Measurements from ENCODE around the gene MRPL50. TPM values are rescaled to one million over a fixed set of nuclear protein-coding genes. Genes with fewer than 3 reads are reported as not detected.

Gene MRPL50
- total and polyA plus RNA-seq, 9 of the 15 experiments (the other 6 are each of a cell fraction or from before 2014, with no cell fraction given) = 17.5 to 107 (median 37.4) TPM

DNA sequence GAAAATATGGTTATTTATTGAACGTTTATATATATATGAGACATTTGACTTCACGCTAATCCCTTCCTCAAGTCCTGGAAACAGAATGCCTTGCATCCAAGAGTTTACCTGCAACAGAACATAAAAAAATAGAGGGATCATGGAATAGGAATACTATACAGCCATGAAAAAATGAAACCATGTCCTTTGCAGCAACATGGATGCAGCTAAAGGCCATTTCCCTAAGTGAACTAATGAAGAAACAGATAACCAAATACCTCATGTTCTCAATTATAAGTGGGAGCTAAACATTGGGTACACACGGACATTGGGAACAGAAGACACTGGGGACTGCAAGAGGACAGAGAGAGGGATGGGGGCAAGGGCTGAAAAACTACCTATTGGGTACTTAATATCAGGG is 26.6 kb downstream of the MRPL50 start (continued):
- no peak for TF ChIP-seq ZNF512 (tag; IDR thresholded peaks at IDR 0.05)
- TF ChIP-seq RBM15 (IDR thresholded peaks at IDR 0.05; ENCODE audit: insufficient read depth, low read length) = no peak
- 0 out of 4 replicates have a peak, but pooled peaks of 1 of the 2 experiments have one; percentile 44 for TF ChIP-seq KDM1A (IDR thresholded peaks at IDR 0.05)
- no peak for TF ChIP-seq MAZ (CRISPR knock-in tag; conservative IDR thresholded peaks at IDR 0.05 in 1 of 2, IDR thresholded peaks at IDR 0.05 in 1 of 2)
- TF ChIP-seq BCOR (IDR thresholded peaks at IDR 0.05) = peak; percentile 76
- TF ChIP-seq SRSF7 (optimal IDR thresholded peaks at IDR 0.05; ENCODE audit: low read depth, low read length) = no peak
- TF ChIP-seq CREB3L1 (IDR thresholded peaks at IDR 0.05; ENCODE audit: borderline replicate concordance, low read depth) = no peak
- no peak for TF ChIP-seq CBX1 (IDR thresholded peaks at IDR 0.05; ENCODE audit: low read depth)
- no peak for TF ChIP-seq NEUROD1 (IDR thresholded peaks at IDR 0.05; ENCODE audit: borderline replicate concordance, low read depth, low read length, partially characterized antibody)
- TF ChIP-seq, protein P1, sequence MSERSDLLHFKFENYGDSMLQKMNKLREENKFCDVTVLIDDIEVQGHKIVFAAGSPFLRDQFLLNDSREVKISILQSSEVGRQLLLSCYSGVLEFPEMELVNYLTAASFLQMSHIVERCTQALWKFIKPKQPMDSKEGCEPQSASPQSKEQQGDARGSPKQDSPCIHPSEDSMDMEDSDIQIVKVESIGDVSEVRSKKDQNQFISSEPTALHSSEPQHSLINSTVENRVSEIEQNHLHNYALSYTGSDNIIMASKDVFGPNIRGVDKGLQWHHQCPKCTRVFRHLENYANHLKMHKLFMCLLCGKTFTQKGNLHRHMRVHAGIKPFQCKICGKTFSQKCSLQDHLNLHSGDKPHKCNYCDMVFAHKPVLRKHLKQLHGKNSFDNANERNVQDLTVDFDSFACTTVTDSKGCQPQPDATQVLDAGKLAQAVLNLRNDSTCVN (CRISPR knock-in tag; IDR thresholded peaks at IDR 0.05) = no peak
- no peak for TF ChIP-seq ZNF586 (CRISPR knock-in tag; conservative IDR thresholded peaks at IDR 0.05)
- no peak for TF ChIP-seq ZFP1 (CRISPR knock-in tag; IDR thresholded peaks at IDR 0.05)
- TF ChIP-seq ZNF146 (CRISPR knock-in tag; IDR thresholded peaks at IDR 0.05; ENCODE audit: unreplicated experiment) = peak; percentile 96
- no peak for TF ChIP-seq BRD9 (IDR thresholded peaks at IDR 0.05; ENCODE audit: low read depth, partially characterized antibody)
- TF ChIP-seq GTF2A2 (tag; IDR thresholded peaks at IDR 0.05) = no peak
- TF ChIP-seq NFE2 (IDR thresholded peaks at IDR 0.05; ENCODE audit: low read depth) = no peak

Data from K562 (cell line).